ENCODE results near the gene DCHS2. TPM values are rescaled to one million over a fixed set of nuclear protein-coding genes. Genes with fewer than 3 reads are reported as not detected.

DCHS2 gene
- total RNA-seq, 1 donor from 2014 or later: not detected

- intact Hi-C loops (cut with DNase I): no loop called here
- no peaks in the 10 kb centered on the region for H3K36me3 ChIP-seq
These were observed 35.4 kb downstream of the DCHS2 start for GRCh38 chr4:154456240-154456639.

GRCh38 chr4:154455111-154455510, 36.5 kb downstream of the DCHS2 start:
- DNase-seq (ENCODE audit: low spot score in 2 of 2): no peak
- Histone ChIP-seq H3K4me3 (no peak overlapping the region), H3K27ac (no peak overlapping the region), H3K9me3 (no peaks in the 10 kb centered on the region), H3K4me1 (no peaks in the 10 kb centered on the region), H3K36me3 (no peaks in the 10 kb centered on the region), H3K27me3 (no peaks in the 10 kb centered on the region)
- intact Hi-C loops (cut with DNase I): no loop called here
- no peak for TF ChIP-seq CTCF (IDR thresholded peaks at IDR 0.05)

More at GRCh38 chr4:154456240-154456639, 35.4 kb downstream of the DCHS2 start:
- no peaks in the 10 kb centered on the region for H3K27me3 ChIP-seq
- H3K4me3 ChIP-seq: no peak overlapping the region
- no peak overlapping the region for H3K27ac ChIP-seq
- TF ChIP-seq CTCF (IDR thresholded peaks at IDR 0.05): no peak
- no peaks in the 10 kb centered on the region for H3K9me3 ChIP-seq
- DNase-seq (ENCODE audit: low spot score in 2 of 2): no peak
- no peaks in the 10 kb centered on the region for H3K4me1 ChIP-seq

DNA sequence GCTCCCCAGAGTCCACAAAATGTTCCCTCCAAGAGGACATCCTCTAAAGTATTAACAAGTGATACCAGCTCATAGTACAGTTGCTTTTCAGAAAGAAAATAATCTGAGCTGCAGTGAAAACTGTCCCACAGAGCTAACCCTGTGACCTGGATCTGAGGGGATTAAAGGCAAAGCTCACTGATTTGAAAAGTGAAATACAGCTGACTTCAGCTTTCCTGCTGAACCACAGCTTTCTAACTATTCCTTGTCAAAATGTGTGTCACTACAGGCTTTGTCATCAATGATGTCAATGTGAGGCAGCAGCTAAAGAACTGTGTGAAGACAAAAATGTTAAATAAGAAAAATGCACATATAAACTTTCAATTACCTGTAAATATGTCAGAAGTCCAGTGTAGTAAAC, 36.9 kb downstream of the DCHS2 start:
- H3K4me1 ChIP-seq: no peaks in the 10 kb centered on the region
- H3K36me3 ChIP-seq: no peaks in the 10 kb centered on the region
- H3K27ac ChIP-seq: no peak overlapping the region
- DNase-seq (ENCODE audit: low spot score in 2 of 2): no peak
- H3K4me3 ChIP-seq: no peak overlapping the region
- no peaks in the 10 kb centered on the region for H3K27me3 ChIP-seq
- no peak for TF ChIP-seq CTCF (IDR thresholded peaks at IDR 0.05)
- H3K9me3 ChIP-seq: no peaks in the 10 kb centered on the region
- intact Hi-C loops (cut with DNase I): no loop called here

GRCh38 chr4:154452798-154453346, 38.7 kb downstream of the DCHS2 start:
- H3K4me3 ChIP-seq: no peak overlapping the region

DNA sequence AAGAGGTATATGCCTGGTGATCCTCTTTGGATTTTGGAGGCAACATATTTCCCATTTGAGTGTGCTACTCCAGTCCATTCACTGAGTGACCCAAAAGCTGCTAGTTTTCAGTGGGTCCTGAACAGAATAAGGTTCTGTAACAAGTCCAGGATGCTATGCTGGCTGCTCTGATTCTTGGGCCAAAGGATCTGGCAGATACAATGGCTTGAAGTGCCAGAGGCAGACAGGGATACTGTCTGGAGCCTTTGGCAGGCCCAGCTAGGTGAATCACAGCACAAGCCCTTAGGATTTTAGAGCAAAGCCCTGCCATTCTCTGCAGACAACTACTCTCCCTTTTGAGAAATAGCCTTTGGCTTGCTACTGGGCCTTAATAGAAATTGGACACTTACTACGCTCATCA, 40.6 kb downstream of the DCHS2 start:
- intact Hi-C loops (cut with DNase I): no loop called here
- no peak for DNase-seq (ENCODE audit: low spot score in 2 of 2)
- Histone ChIP-seq H3K4me1 (no peaks in the 10 kb centered on the region), H3K4me3 (no peak overlapping the region), H3K36me3 (no peaks in the 10 kb centered on the region), H3K9me3 (no peaks in the 10 kb centered on the region), H3K27ac (no peak overlapping the region), H3K27me3 (no peaks in the 10 kb centered on the region)
- no peak for TF ChIP-seq CTCF (IDR thresholded peaks at IDR 0.05)

More at GRCh38 chr4:154452798-154453346, 38.7 kb downstream of the DCHS2 start:
- intact Hi-C loops (cut with DNase I): no loop called here
- Histone ChIP-seq H3K4me1 (no peaks in the 10 kb centered on the region), H3K36me3 (no peaks in the 10 kb centered on the region), H3K27ac (no peak overlapping the region), H3K27me3 (no peaks in the 10 kb centered on the region), H3K9me3 (no peaks in the 10 kb centered on the region)
- TF ChIP-seq CTCF (IDR thresholded peaks at IDR 0.05): no peak
- DNase-seq (ENCODE audit: low spot score in 2 of 2): no peak

GRCh38 chr4:154444958-154445357, 46.6 kb downstream of the DCHS2 start:
- H3K4me1 ChIP-seq: no peaks in the 10 kb centered on the region
- no peaks in the 10 kb centered on the region for H3K9me3 ChIP-seq
- H3K4me3 ChIP-seq: no peak overlapping the region
- intact Hi-C loops (cut with DNase I): no loop called here
- no peaks in the 10 kb centered on the region for H3K27me3 ChIP-seq
- H3K27ac ChIP-seq: no peak overlapping the region
- H3K36me3 ChIP-seq: no peaks in the 10 kb centered on the region
- TF ChIP-seq CTCF (IDR thresholded peaks at IDR 0.05): no peak
- DNase-seq (ENCODE audit: low spot score in 2 of 2): no peak
